CD4-positive, alpha-beta memory T cell (primary cell): ENCODE measurements around the gene HNRNPH1. TPM values are rescaled to one million over a fixed set of nuclear protein-coding genes. Genes with fewer than 3 reads are reported as not detected.
A peak's percentile ranks its signal among the peaks of the same experiment; 100 is the strongest.
"Not testable (repeated sequence)": the region's sequence is repeated elsewhere in the genome, so short reads cannot be mapped to it uniquely, and the experiment has no call there.

Experiments used
- CTCF ChIA-PET: fragments of 350-600 bp; sonication (Branson Sonifier 250); formaldehyde crosslinking; loops from one replicate; lab custom pipeline; 2021; ENCODE audit warnings: inconsistent platforms; ENCODE audit not compliant: partially characterized antibody; lab: Charles Lee
- POLR2A ChIA-PET: fragments of 350-600 bp; sonication (Branson Sonifier 250); formaldehyde crosslinking; loops from one replicate; lab custom pipeline; 2021; ENCODE audit not compliant: partially characterized antibody; lab: Charles Lee
- DNase-seq, 5 donors: peaks; one replicate each; pipeline versions ENCODE4 v3.0.0 to v3.0.0-alpha.2; 2020 to 2022; ENCODE audit warnings: mixed read lengths in 1 of 5
- H3K27ac ChIP-seq: one replicate; pipeline ENCODE4 v1.7.0; 2013; ENCODE audit warnings: low read depth, low read length
- H3K27me3 ChIP-seq: 2 replicates; pipeline ENCODE4 v1.7.0; 2013; ENCODE audit warnings: mild to moderate bottlenecking, low read length, moderate library complexity; ENCODE audit not compliant: insufficient read depth
- H3K36me3 ChIP-seq: 2 replicates; pipeline ENCODE4 v1.7.0; 2013; ENCODE audit warnings: mild to moderate bottlenecking, low read length, moderate library complexity; ENCODE audit not compliant: insufficient read depth
- H3K4me1 ChIP-seq: 2 replicates; pipeline ENCODE4 v1.7.0; 2013; ENCODE audit warnings: mild to moderate bottlenecking, low read length, moderate library complexity; ENCODE audit not compliant: insufficient read depth
- H3K4me3 ChIP-seq, 2 donors: one replicate each; pipeline ENCODE4 v1.7.0; 2013; ENCODE audit warnings: low read length in 2 of 2, mild to moderate bottlenecking in 1 of 2
- H3K9me3 ChIP-seq, 2 donors: one replicate each; pipeline ENCODE4 v1.7.0; 2013; ENCODE audit warnings: low read length in 2 of 2, control low read depth in 1 of 2; ENCODE audit not compliant: control insufficient read depth in 1 of 2
- H3K27ac Mint-ChIP-seq, 7 donors: one replicate each; pipeline ENCODE4 v1.8.0; 2020 to 2021; ENCODE audit warnings: mixed read lengths in 7 of 7, mild to moderate bottlenecking in 6 of 7, inconsistent platforms in 3 of 7, moderate library complexity in 3 of 7
- H3K27me3 Mint-ChIP-seq, 2 donors: one replicate each; pipeline ENCODE4 v1.8.0; 2020 to 2021; ENCODE audit warnings: mixed read lengths in 2 of 2
- H3K36me3 Mint-ChIP-seq, 2 donors: one replicate each; pipeline ENCODE4 v1.8.0; 2020 to 2021; ENCODE audit warnings: mixed read lengths in 2 of 2, inconsistent platforms in 1 of 2, mild to moderate bottlenecking in 1 of 2
- H3K4me1 Mint-ChIP-seq, 4 donors: one replicate each; pipeline ENCODE4 v1.8.0; 2020 to 2021; ENCODE audit warnings: mixed read lengths in 4 of 4, mild to moderate bottlenecking in 1 of 4
- H3K4me3 Mint-ChIP-seq, 8 donors: one replicate each; pipeline ENCODE4 v1.8.0; 2020 to 2021; ENCODE audit warnings: mixed read lengths in 8 of 8, mild to moderate bottlenecking in 7 of 8, moderate library complexity in 6 of 8, inconsistent platforms in 3 of 8
- H3K9me3 Mint-ChIP-seq, 8 donors: one replicate each; pipeline ENCODE4 v1.8.0; 2020 to 2021; ENCODE audit warnings: mixed read lengths in 8 of 8, mild to moderate bottlenecking in 5 of 8, inconsistent platforms in 3 of 8, moderate library complexity in 1 of 8
- intact Hi-C: fragments of 100-400 bp; cut with micrococcal nuclease; formaldehyde crosslinking; loops from one replicate; pipeline ENCODE4 v1.15.1; 2023
- polyA plus RNA-seq, 2 donors: library from polyadenylated mRNA; unstranded; fragments of 300-500 nt; fragmentation: Illumina TruSeq; gene quantifications; one replicate each; pipeline ENCODE4 v1.2.3, GENCODE V29; 2021
- total RNA-seq, 2 experiments: library from RNA; stranded (reverse); gene quantifications; one replicate each; pipeline ENCODE4 v1.2.3, GENCODE V29; 2021

The HNRNPH1 gene
- total and polyA plus RNA-seq, 4 experiments from 2014 or later = 46.5 to 1,625 (median 863) TPM

GRCh38 chr5:179639296-179639695, 15.8 kb upstream of the HNRNPH1 start:
- DNase-seq, H3K9me3 ChIP-seq, H3K4me3 Mint-ChIP-seq, H3K27ac ChIP-seq, H3K27ac Mint-ChIP-seq, H3K4me1 Mint-ChIP-seq, H3K27me3 ChIP-seq, intact Hi-C loops, H3K36me3 ChIP-seq, H3K4me1 ChIP-seq, H3K9me3 Mint-ChIP-seq, H3K4me3 ChIP-seq, H3K36me3 Mint-ChIP-seq, H3K27me3 Mint-ChIP-seq: not testable (repeated sequence)
- ChIA-PET CTCF (interaction anchor here (1.2 kb wide), 1 partner anchor 8 kb away, joined by 4 read pairs; no protein-coding TSS in a partner anchor), POLR2A (interaction anchor here (0.9 kb wide), 1 partner anchor 16 kb away, joined by 4 read pairs; the partner anchor contains the start of gene HNRNPH1)

- not testable (repeated sequence) for DNase-seq
Observed at GRCh38 chr5:179634370-179635172, 11.1 kb upstream of the HNRNPH1 start.

DNA sequence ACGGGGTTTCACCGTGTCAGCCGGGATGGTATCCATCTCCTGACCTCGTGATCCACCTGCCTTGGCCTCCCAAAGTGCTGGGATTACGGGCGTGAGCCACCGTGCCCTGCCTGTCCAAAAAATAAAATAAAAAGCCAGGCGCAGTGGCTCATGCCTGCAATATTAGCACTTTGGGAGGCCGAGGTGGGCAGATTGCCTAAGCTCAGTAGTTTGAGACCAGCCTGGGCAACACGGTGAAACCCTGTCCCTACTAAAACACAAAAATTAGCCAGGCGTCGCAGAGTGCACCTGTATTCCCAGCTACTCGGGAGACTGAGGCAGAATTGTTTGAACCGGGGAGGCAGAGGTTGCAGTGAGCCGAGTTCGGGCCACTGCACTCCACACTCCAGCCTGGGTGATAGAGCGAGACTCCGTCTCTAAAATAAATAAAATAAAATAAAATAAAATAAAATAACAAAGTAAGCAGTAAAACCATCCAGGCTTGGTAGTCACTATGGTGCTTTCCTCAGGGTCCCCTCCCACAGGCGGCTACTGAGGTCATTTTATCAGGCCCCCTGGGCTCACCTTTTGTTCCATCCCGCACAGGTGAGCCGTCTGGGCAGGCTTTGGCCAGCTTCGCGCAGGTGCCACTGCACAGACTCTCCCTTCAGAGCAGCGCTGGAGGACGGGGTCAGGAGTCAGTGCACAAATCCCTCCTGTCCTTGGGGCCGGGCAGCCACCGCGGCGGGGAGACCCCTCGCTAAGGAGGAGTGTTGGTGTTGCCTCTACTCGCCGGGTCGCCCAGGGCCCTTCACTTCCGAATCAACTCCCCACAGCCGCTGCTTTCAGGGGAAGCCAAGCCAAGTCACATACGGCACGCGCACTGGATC, 10.3 kb upstream of the HNRNPH1 start:
- H3K4me3 Mint-ChIP-seq = not testable (repeated sequence)
- ChIA-PET CTCF (interaction anchor here (1.2 to 1.3 kb wide), 2 partner anchors 10 to 14 kb away, joined by 3 to 6 read pairs; partner anchors contain the start of gene HNRNPH1), POLR2A (interaction anchor here (2.9 kb wide), 1 partner anchor 11 kb away, joined by 24 read pairs; the partner anchor contains the start of gene HNRNPH1)

More at GRCh38 chr5:179634370-179635172, 11.1 kb upstream of the HNRNPH1 start:
- CTCF ChIA-PET = interaction anchor here (1.2 kb wide), 1 partner anchor 15 kb away, joined by 3 read pairs; no protein-coding TSS in a partner anchor
- H3K36me3 ChIP-seq, H3K27ac Mint-ChIP-seq, POLR2A ChIA-PET, H3K36me3 Mint-ChIP-seq, H3K27me3 ChIP-seq, H3K4me3 ChIP-seq, H3K4me1 Mint-ChIP-seq, H3K9me3 ChIP-seq, H3K27ac ChIP-seq, H3K27me3 Mint-ChIP-seq, H3K4me1 ChIP-seq, intact Hi-C loops, H3K9me3 Mint-ChIP-seq, H3K4me3 Mint-ChIP-seq: not testable (repeated sequence)

GRCh38 chr5:179624841-179625271, 1.4 kb upstream of the HNRNPH1 start:
- H3K36me3 Mint-ChIP-seq = peaks cover 27 to 40% of the 10 kb centered on the region in 2 donors
- ChIA-PET POLR2A (interaction anchor here (1.1 to 10.5 kb wide), 8 partner anchors 17 to 212 kb away, joined by 3 to 313 read pairs (median 55); partner anchors contain the start of genes MAML1, RUFY1 and SQSTM1), CTCF (interaction anchor here (5.8 kb wide), 1 partner anchor 14 kb away, joined by 63 read pairs; no protein-coding TSS in a partner anchor)
- H3K27ac Mint-ChIP-seq = peak overlapping the region; percentile 99 to 100 (median 99)
- peak overlapping the region; percentile 91 to 99 (median 98) for H3K4me3 Mint-ChIP-seq
- H3K4me3 ChIP-seq = no peak overlapping the region
- peaks cover 0 to 6% of the 10 kb centered on the region in 2 donors for H3K27me3 Mint-ChIP-seq
- DNase-seq = no peak
- peaks cover 30 to 53% (median 35%) of the 10 kb centered on the region in 4 donors for H3K4me1 Mint-ChIP-seq
- H3K4me1 ChIP-seq = peaks cover 37% of the 10 kb centered on the region
- no peaks in the 10 kb centered on the region for H3K27me3 ChIP-seq
- H3K9me3 ChIP-seq = no peaks in the 10 kb centered on the region
- H3K9me3 Mint-ChIP-seq = peaks cover 0 to 25% (median 0%) of the 10 kb centered on the region in 8 donors
- H3K36me3 ChIP-seq = peaks cover 25% of the 10 kb centered on the region
- intact Hi-C loops = loop anchor here (10.0 kb wide), 1 partner anchor 110 kb away; the partner anchor contains the start of gene MAML1
- H3K27ac ChIP-seq = peak overlapping the region; percentile 96

More for the DNA sequence above, 10.3 kb upstream of the HNRNPH1 start:
- DNase-seq, H3K9me3 ChIP-seq, H3K4me1 Mint-ChIP-seq, H3K36me3 ChIP-seq, intact Hi-C loops, H3K4me1 ChIP-seq, H3K27me3 Mint-ChIP-seq, H3K27me3 ChIP-seq, H3K9me3 Mint-ChIP-seq, H3K4me3 ChIP-seq, H3K36me3 Mint-ChIP-seq, H3K27ac ChIP-seq, H3K27ac Mint-ChIP-seq: not testable (repeated sequence)

- POLR2A ChIA-PET = interaction anchor here (0.7 to 10.5 kb wide), 42 partner anchors 9 to 1637 kb away, joined by 3 to 313 read pairs (median 4); partner anchors contain the start of genes CANX, CBY3, HNRNPAB and LTC4S
- Mint-ChIP-seq H3K27me3 (peaks cover 0 to 6% of the 10 kb centered on the region in 2 donors), H3K4me3 (peak overlapping the region; percentile 91 to 99 (median 98)), H3K36me3 (peaks cover 33 to 46% of the 10 kb centered on the region in 2 donors), H3K4me1 (peaks cover 33 to 58% (median 39%) of the 10 kb centered on the region in 4 donors), H3K27ac (peak overlapping the region; percentile 99 to 100 (median 99)), H3K9me3 (peaks cover 0 to 25% (median 0%) of the 10 kb centered on the region in 8 donors)
- peak in 1 of 5 donors; percentile 76 for DNase-seq
- H3K27ac ChIP-seq = peak overlapping the region; percentile 96
- H3K9me3 ChIP-seq = no peaks in the 10 kb centered on the region
- H3K27me3 ChIP-seq = no peaks in the 10 kb centered on the region
- CTCF ChIA-PET = interaction anchor here (0.8 to 5.8 kb wide), 9 partner anchors 9 to 182 kb away, joined by 3 to 63 read pairs (median 5); partner anchors contain the start of gene MAML1
- peaks cover 44% of the 10 kb centered on the region for H3K4me1 ChIP-seq
- H3K36me3 ChIP-seq = peaks cover 32% of the 10 kb centered on the region
- intact Hi-C loops = loop anchor here (1.0 to 10.0 kb wide), 7 partner anchors 54 to 997 kb away; partner anchors contain the start of genes CANX, CLK4, MAML1 and RUFY1
- peak overlapping the region; percentile 24 to 95 for H3K4me3 ChIP-seq
Observed at GRCh38 chr5:179623906-179624741, 653 bp upstream of the HNRNPH1 start.
